ENCODE data around the gene PPIL1.

DNA sequence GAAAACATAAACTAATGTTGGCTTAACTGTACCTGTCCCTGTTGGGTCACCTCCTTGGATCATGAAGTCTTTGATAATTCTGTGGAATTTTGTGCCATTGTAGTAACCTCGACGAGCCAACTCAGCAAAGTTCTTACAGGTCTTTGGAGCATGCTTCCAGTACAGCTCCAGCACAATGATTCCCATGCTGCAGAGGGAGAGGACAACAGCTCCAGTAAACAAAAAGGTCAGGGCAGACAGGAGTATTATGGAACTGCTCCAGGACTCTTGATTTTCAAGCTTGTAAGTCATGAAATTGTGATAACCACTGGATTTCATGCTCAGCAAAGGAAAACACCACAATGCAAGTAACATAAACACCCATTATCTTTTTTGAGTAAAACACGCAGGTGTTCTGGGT is 2.9 kb downstream of the PPIL1 start:
- TF ChIP-seq POLR2AphosphoS5 (IDR thresholded peaks at IDR 0.05), result no peak
- TF ChIP-seq POLR2A (IDR thresholded peaks at IDR 0.05), result no peak
- TF ChIP-seq, protein P1, sequence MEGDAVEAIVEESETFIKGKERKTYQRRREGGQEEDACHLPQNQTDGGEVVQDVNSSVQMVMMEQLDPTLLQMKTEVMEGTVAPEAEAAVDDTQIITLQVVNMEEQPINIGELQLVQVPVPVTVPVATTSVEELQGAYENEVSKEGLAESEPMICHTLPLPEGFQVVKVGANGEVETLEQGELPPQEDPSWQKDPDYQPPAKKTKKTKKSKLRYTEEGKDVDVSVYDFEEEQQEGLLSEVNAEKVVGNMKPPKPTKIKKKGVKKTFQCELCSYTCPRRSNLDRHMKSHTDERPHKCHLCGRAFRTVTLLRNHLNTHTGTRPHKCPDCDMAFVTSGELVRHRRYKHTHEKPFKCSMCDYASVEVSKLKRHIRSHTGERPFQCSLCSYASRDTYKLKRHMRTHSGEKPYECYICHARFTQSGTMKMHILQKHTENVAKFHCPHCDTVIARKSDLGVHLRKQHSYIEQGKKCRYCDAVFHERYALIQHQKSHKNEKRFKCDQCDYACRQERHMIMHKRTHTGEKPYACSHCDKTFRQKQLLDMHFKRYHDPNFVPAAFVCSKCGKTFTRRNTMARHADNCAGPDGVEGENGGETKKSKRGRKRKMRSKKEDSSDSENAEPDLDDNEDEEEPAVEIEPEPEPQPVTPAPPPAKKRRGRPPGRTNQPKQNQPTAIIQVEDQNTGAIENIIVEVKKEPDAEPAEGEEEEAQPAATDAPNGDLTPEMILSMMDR (IDR thresholded peaks at IDR 0.05), result no peak
